Activated T-cell treated with anti-CD3 and anti-CD28 coated beads for 48 hours (primary cell): ENCODE measurements around the gene OTOS.
A peak's percentile ranks its signal among the peaks of the same experiment; 100 is the strongest.

ENCODE experiments used
- DNase-seq: peaks from one replicate; pipeline ENCODE4 v3.0.0-alpha.2; 2020; ENCODE audit warnings: low read depth

Gene OTOS

GRCh38 chr2:240151477-240152031 lies 11.1 kb upstream of the OTOS start:
- DNase-seq, result no peak

GRCh38 chr2:240149943-240150784 lies 9.7 kb upstream of the OTOS start:
- peak; percentile 19 for DNase-seq

GRCh38 chr2:240147911-240148587 lies 7.6 kb upstream of the OTOS start:
- no peak for DNase-seq

- DNase-seq, result no peak
Observed at GRCh38 chr2:240147382-240147781, 6.9 kb upstream of the OTOS start.

GRCh38 chr2:240146627-240147278 lies 6.3 kb upstream of the OTOS start:
- DNase-seq, result no peak

GRCh38 chr2:240146141-240146561 lies 5.7 kb upstream of the OTOS start:
- no peak for DNase-seq

GRCh38 chr2:240145461-240145860 lies 5.0 kb upstream of the OTOS start:
- DNase-seq, result no peak

GRCh38 chr2:240144649-240145261 lies 4.3 kb upstream of the OTOS start:
- no peak for DNase-seq

- peak; percentile 77 for DNase-seq
Observed at GRCh38 chr2:240143801-240144648, 3.6 kb upstream of the OTOS start.

- no peak for DNase-seq
Observed at GRCh38 chr2:240143276-240143675, 2.8 kb upstream of the OTOS start.

- DNase-seq, result no peak
Observed at GRCh38 chr2:240142859-240143258, 2.4 kb upstream of the OTOS start.

- DNase-seq, result no peak
Observed at GRCh38 chr2:240142256-240142775, 1.9 kb upstream of the OTOS start.

GRCh38 chr2:240141736-240142135 lies 1.3 kb upstream of the OTOS start:
- no peak for DNase-seq

- DNase-seq, result no peak
Observed at GRCh38 chr2:240140920-240141319, 462 bp upstream of the OTOS start.

- no peak for DNase-seq
Observed at GRCh38 chr2:240139666-240140393, 628 bp downstream of the OTOS start.

GRCh38 chr2:240139011-240139441 lies 1.4 kb downstream of the OTOS start:
- no peak for DNase-seq

- no peak for DNase-seq
Observed at GRCh38 chr2:240138254-240138984, 2.0 kb downstream of the OTOS start.

- DNase-seq, result no peak
Observed at GRCh38 chr2:240137596-240138253, 2.7 kb downstream of the OTOS start.
